ENCODE data around the gene SAMD14. TPM values are rescaled to one million over a fixed set of nuclear protein-coding genes. Genes with fewer than 3 reads are reported as not detected.

The SAMD14 gene
- total RNA-seq, 2 experiments from 2014 or later, result 0.35 to 1.1 TPM

DNA sequence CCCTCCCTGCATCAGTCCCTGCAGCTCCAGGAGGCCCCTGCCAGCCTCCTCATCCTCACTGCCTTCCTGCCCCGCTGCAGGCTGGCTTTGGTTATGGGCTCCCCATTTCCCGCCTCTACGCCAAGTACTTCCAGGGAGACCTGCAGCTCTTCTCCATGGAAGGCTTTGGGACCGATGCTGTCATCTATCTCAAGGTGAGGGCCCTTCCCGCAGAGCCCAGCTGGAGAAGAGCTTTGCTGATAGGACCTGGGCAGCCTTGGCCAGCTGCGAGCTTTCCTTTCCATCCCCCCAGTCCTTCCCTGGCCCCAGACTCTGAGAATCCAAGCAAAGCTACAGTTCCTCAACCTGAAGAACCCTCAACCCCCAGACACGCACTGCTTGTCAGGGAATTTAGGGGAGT is 20.8 kb downstream of the SAMD14 start:
- Mint-ChIP-seq H3K36me3 (no peaks in the 10 kb centered on the region), H3K27me3 (no peaks in the 10 kb centered on the region), H3K27ac (no peak overlapping the region), H3K4me3 (no peak overlapping the region), H3K9me3 (ENCODE audit: low read depth) (no peaks in the 10 kb centered on the region), H3K4me1 (no peaks in the 10 kb centered on the region)
- no peak for DNase-seq
- ATAC-seq, result no peak
- CTCF ChIA-PET, result interaction anchor here (0.5 to 3.9 kb wide), 4 partner anchors 15 to 280 kb away, joined by 3 to 13 read pairs (median 3); partner anchors contain the start of gene PDK2

GRCh38 chr17:50108556-50108955 is 21.4 kb downstream of the SAMD14 start:
- DNase-seq, result no peak
- Mint-ChIP-seq H3K4me3 (no peak overlapping the region), H3K27ac (no peak overlapping the region), H3K36me3 (no peaks in the 10 kb centered on the region), H3K9me3 (ENCODE audit: low read depth) (no peaks in the 10 kb centered on the region), H3K4me1 (no peaks in the 10 kb centered on the region), H3K27me3 (no peaks in the 10 kb centered on the region)
- CTCF ChIA-PET, result interaction anchor here (0.7 to 3.9 kb wide), 5 partner anchors 9 to 77 kb away, joined by 3 to 13 read pairs (median 3); partner anchors contain the start of gene PDK2
- no peak for ATAC-seq

DNA sequence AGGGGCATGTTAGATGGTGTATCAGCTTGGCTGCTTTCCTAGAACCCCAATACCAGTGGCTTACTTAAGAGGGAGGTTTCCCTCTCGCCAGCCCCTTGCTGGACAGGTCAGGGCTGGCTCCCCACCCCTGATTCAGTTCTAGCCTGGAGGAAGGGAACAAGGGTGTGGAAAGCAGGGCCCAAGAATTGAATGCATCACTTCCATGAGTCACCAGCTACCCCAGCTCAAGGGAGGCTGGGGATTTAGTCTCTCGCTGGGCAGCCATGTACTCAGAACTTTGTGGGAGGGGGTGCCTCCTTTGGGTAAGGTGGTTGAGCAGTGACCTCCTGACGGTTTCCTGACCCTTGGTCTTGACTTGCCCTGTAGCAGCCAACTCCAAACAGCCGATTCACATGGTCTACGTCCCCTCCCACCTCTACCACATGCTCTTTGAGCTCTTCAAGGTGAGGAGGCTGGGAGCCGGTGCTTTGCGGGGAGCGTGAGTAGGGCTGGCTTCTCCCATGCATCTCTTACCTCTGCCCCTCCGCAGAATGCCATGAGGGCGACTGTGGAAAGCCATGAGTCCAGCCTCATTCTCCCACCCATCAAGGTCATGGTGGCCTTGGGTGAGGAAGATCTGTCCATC is 22.1 kb downstream of the SAMD14 start:
- H3K4me1 Mint-ChIP-seq, result no peaks in the 10 kb centered on the region
- no peak overlapping the region for H3K4me3 Mint-ChIP-seq
- CTCF ChIA-PET, result interaction anchor here (1.0 to 3.9 kb wide), 4 partner anchors 10 to 53 kb away, joined by 3 to 13 read pairs (median 7); partner anchors contain the start of gene PDK2
- ATAC-seq (no peak), DNase-seq (no peak)
- no peaks in the 10 kb centered on the region for H3K27me3 Mint-ChIP-seq
- H3K36me3 Mint-ChIP-seq, result no peaks in the 10 kb centered on the region
- H3K27ac Mint-ChIP-seq, result no peak overlapping the region
- no peaks in the 10 kb centered on the region for H3K9me3 Mint-ChIP-seq (ENCODE audit: low read depth)

DNA sequence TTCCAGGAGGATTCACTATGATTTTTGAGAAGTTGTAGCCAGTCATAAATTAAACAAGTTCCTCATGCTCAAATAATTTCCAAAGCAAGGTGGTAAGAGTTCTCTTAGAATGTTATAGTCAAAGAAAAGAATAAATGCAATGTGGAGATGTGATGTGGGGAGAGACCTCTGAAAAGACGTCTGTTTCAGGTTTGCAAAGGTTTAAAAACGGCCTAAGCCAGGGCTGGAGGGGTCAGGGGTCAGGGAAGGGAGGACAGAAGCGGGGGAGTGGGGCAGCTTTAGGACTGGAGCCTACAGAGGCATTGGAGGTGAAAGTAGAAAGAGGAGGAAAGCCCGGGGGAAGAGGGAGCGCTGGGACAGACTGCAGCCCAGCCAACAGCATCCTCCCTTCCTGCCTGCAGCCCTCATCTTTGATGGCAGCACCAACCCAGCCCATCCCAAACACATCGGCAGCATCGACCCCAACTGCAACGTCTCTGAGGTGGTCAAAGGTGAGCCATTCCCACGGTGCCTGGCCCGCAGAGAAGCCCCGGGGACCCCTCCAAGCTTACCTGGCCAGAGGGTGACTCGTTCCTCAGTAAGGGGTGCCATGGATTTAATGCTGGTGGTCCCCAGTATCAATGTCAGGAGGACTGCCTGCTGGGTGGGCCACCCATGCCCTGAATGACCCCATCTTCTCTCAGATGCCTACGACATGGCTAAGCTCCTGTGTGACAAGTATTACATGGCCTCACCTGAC is 23.4 kb downstream of the SAMD14 start:
- no peaks in the 10 kb centered on the region for H3K27me3 Mint-ChIP-seq
- H3K4me1 Mint-ChIP-seq, result no peaks in the 10 kb centered on the region
- H3K4me3 Mint-ChIP-seq, result no peak overlapping the region
- DNase-seq (no peak), ATAC-seq (no peak)
- CTCF ChIA-PET, result interaction anchor here (0.8 to 3.9 kb wide), 4 partner anchors 11 to 299 kb away, joined by 3 to 13 read pairs (median 7); partner anchors contain the start of gene PDK2
- H3K27ac Mint-ChIP-seq, result no peak overlapping the region
- no peaks in the 10 kb centered on the region for H3K36me3 Mint-ChIP-seq
- no peaks in the 10 kb centered on the region for H3K9me3 Mint-ChIP-seq (ENCODE audit: low read depth)

GRCh38 chr17:50105811-50106210 is 24.1 kb downstream of the SAMD14 start:
- no peaks in the 10 kb centered on the region for H3K27me3 Mint-ChIP-seq
- no peaks in the 10 kb centered on the region for H3K4me1 Mint-ChIP-seq
- DNase-seq (no peak), ATAC-seq (no peak)
- CTCF ChIA-PET, result interaction anchor here (0.8 kb wide), 1 partner anchor 300 kb away, joined by 3 read pairs; no protein-coding TSS in a partner anchor
- no peak overlapping the region for H3K27ac Mint-ChIP-seq
- H3K9me3 Mint-ChIP-seq (ENCODE audit: low read depth), result no peaks in the 10 kb centered on the region
- H3K4me3 Mint-ChIP-seq, result no peak overlapping the region
- no peaks in the 10 kb centered on the region for H3K36me3 Mint-ChIP-seq

DNA sequence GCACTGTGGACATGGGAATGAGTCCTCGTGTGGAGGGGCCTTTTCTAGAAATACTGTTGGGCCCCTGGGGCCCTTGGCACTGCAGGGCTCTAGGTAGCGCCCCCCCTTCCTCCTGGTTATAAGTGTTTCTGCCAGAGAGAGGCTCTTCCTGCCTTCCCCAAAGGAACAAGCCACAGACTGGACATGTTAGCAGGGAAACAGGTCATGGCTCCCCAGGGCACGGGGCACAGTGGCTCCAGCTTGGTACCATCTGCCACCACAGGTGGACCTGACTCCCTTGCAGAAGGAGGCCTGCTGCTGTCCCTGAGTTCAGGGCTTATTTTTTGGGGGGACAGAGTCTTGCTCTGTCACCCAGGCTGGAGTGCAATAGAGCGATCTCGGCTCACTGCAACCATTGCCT is 26.0 kb downstream of the SAMD14 start:
- CTCF ChIA-PET, result interaction anchor here (2.3 to 3.7 kb wide), 3 partner anchors 11 to 17 kb away, joined by 6 to 19 read pairs (median 16); no protein-coding TSS in a partner anchor
- H3K27ac Mint-ChIP-seq, result no peak overlapping the region
- no peaks in the 10 kb centered on the region for H3K36me3 Mint-ChIP-seq
- H3K9me3 Mint-ChIP-seq (ENCODE audit: low read depth), result no peaks in the 10 kb centered on the region
- ATAC-seq (no peak), DNase-seq (no peak)
- H3K27me3 Mint-ChIP-seq, result no peaks in the 10 kb centered on the region
- peaks cover 12% of the 10 kb centered on the region for H3K4me1 Mint-ChIP-seq
- no peak overlapping the region for H3K4me3 Mint-ChIP-seq

DNA sequence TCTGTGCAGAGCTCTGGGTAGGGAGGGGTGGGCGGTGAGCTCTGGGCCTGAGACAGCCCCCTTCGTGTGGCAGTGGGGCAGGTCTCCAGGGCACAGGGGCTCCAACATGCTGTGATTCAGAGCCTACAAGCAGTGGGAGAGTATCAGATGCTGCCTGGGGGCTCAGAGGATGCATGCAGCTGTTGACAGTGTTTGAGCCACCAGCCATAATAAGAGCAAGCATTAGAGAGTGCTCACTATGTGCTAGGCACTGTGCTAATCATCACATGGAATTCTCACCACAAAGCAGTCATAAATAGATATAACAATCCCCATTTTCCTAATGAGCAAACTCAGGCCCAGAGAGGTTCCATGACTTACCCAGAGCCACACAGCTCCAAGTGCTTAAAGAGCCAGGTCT is 26.7 kb downstream of the SAMD14 start:
- Mint-ChIP-seq H3K4me1 (peaks cover 14% of the 10 kb centered on the region), H3K4me3 (no peak overlapping the region), H3K27ac (no peak overlapping the region), H3K9me3 (ENCODE audit: low read depth) (no peaks in the 10 kb centered on the region), H3K27me3 (no peaks in the 10 kb centered on the region), H3K36me3 (no peaks in the 10 kb centered on the region)
- ATAC-seq, result no peak
- CTCF ChIA-PET, result interaction anchor here (1.0 to 3.7 kb wide), 4 partner anchors 10 to 97 kb away, joined by 3 to 19 read pairs (median 11); no protein-coding TSS in a partner anchor
- no peak for DNase-seq

DNA sequence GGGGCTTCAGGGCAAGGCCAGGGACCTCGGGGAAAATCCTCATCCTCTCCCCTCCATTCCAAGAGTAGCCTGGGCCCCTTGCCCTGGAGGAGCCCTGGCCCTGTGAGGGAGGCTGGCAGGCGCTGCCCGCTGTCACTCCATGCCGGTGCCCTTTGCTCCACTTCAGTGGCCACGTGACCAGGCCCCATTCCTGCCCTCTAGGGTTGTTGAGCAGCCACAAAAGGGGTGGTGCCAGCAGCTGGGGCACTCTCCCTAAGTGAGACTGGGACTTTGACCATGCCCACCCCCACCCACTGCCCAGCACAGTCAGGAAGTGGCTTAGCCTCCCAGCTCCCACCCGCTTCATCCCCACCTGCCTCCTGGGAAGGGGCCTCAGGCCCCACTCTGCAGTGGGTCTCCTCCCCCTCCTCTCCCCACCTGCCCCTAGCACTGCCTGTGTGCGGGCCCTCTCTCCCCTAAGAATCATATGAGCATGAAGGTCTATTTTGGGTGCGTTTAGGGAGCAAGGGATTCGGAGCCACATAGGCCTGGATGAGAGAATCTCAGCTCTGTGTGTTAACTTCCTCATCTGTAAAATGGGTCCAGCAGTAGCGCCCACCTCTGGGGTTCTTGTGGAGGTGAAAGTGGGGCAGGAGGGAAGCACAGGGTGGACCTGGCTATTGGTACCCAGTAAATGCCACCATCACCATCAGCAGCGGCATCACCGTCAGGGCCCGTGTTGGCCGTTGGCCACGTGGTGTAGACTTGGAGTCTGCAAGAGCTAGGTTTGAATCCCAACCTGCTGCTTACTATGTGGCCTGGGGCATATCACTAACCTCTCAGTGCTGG is 27.6 kb downstream of the SAMD14 start:
- ATAC-seq (no peak), DNase-seq (no peak)
- CTCF ChIA-PET, result interaction anchor here (1.0 to 3.7 kb wide), 4 partner anchors 9 to 98 kb away, joined by 3 to 19 read pairs (median 11); no protein-coding TSS in a partner anchor
- H3K9me3 Mint-ChIP-seq (ENCODE audit: low read depth), result no peaks in the 10 kb centered on the region
- H3K27ac Mint-ChIP-seq, result no peak overlapping the region
- no peaks in the 10 kb centered on the region for H3K27me3 Mint-ChIP-seq
- peaks cover 14% of the 10 kb centered on the region for H3K4me1 Mint-ChIP-seq
- no peak overlapping the region for H3K4me3 Mint-ChIP-seq
- H3K36me3 Mint-ChIP-seq, result no peaks in the 10 kb centered on the region

- H3K4me1 Mint-ChIP-seq, result peaks cover 14% of the 10 kb centered on the region
- ATAC-seq (no peak), DNase-seq (no peak)
- H3K9me3 Mint-ChIP-seq (ENCODE audit: low read depth), result no peaks in the 10 kb centered on the region
- no peak overlapping the region for H3K27ac Mint-ChIP-seq
- CTCF ChIA-PET, result interaction anchor here (1.1 to 6.7 kb wide), 3 partner anchors 9 to 14 kb away, joined by 3 to 35 read pairs (median 19); no protein-coding TSS in a partner anchor
- no peaks in the 10 kb centered on the region for H3K27me3 Mint-ChIP-seq
- no peaks in the 10 kb centered on the region for H3K36me3 Mint-ChIP-seq
- no peak overlapping the region for H3K4me3 Mint-ChIP-seq
Measured at GRCh38 chr17:50101346-50102163, 28.4 kb downstream of the SAMD14 start.

- Mint-ChIP-seq H3K9me3 (ENCODE audit: low read depth) (no peaks in the 10 kb centered on the region), H3K27ac (no peak overlapping the region), H3K4me1 (peaks cover 19% of the 10 kb centered on the region), H3K27me3 (no peaks in the 10 kb centered on the region), H3K36me3 (no peaks in the 10 kb centered on the region), H3K4me3 (no peak overlapping the region)
- DNase-seq (no peak), ATAC-seq (no peak)
- CTCF ChIA-PET, result interaction anchor here (1.0 to 6.7 kb wide), 5 partner anchors 9 to 296 kb away, joined by 3 to 35 read pairs (median 4); partner anchors contain the start of gene LRRC59
Measured at GRCh38 chr17:50100921-50101345, 29.0 kb downstream of the SAMD14 start.

GRCh38 chr17:50100480-50100883 is 29.5 kb downstream of the SAMD14 start:
- H3K27me3 Mint-ChIP-seq, result no peaks in the 10 kb centered on the region
- H3K36me3 Mint-ChIP-seq, result no peaks in the 10 kb centered on the region
- H3K4me1 Mint-ChIP-seq, result peaks cover 24% of the 10 kb centered on the region
- no peak for ATAC-seq
- no peaks in the 10 kb centered on the region for H3K9me3 Mint-ChIP-seq (ENCODE audit: low read depth)
- no peak overlapping the region for H3K4me3 Mint-ChIP-seq
- H3K27ac Mint-ChIP-seq, result no peak overlapping the region
- DNase-seq, result no peak
- CTCF ChIA-PET, result interaction anchor here (0.7 to 6.7 kb wide), 6 partner anchors 8 to 297 kb away, joined by 3 to 35 read pairs (median 4); partner anchors contain the start of gene LRRC59

DNA sequence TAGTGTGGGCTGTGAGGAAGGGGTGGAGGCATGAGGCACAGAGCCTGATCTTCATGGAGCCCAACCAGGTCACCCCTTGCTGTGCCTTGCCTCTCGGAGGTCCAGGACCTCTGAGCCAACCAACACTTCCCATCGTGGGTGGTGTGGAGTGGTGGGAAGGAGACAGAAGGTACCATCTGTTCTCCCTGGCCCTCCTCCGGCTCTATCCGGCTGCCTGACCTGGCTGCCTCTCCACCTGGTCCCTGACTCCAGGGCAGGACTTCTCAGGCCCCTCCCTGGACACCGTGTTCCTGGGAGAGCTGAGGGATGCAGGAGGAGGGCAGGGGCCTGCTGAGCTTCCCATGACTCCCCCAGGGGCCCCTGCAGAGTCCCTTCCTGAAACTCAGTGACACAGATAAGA is 31.0 kb downstream of the SAMD14 start:
- Mint-ChIP-seq H3K27me3 (no peaks in the 10 kb centered on the region), H3K9me3 (ENCODE audit: low read depth) (no peaks in the 10 kb centered on the region), H3K27ac (no peak overlapping the region), H3K4me1 (peaks cover 31% of the 10 kb centered on the region), H3K4me3 (no peak overlapping the region), H3K36me3 (no peaks in the 10 kb centered on the region)
- DNase-seq (no peak), ATAC-seq (no peak)
- CTCF ChIA-PET, result interaction anchor here (1.5 to 6.7 kb wide), 3 partner anchors 11 to 101 kb away, joined by 5 to 35 read pairs (median 7); no protein-coding TSS in a partner anchor
